NAMALWA (cell line): ENCODE measurements around the gene CDH24.

Experiments used
- DNase-seq: peaks from one replicate; pipeline ENCODE4 v3.0.0-alpha.2; 2015; ENCODE audit warnings: low spot score

The CDH24 gene

DNA sequence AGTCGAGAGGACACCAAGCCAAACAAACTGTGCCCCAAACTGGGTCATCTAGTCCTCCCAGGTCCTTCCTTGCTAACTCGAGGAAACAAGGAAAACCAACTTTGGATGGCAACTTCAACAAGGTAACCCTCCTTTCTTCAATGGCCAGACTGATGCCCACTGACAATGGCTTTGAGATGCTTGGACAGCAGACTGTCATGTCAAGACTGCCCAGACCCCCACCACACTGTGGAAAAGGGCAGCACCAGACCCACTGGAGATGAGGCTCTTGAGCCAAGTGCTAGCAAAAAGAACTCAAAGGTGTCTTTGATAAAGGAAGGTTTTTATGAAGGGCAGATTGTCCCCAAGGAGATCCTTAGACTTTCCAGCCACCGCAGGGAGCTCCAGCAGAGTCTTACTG is 9.0 kb upstream of the CDH24 start:
- DNase-seq: no peak

DNA sequence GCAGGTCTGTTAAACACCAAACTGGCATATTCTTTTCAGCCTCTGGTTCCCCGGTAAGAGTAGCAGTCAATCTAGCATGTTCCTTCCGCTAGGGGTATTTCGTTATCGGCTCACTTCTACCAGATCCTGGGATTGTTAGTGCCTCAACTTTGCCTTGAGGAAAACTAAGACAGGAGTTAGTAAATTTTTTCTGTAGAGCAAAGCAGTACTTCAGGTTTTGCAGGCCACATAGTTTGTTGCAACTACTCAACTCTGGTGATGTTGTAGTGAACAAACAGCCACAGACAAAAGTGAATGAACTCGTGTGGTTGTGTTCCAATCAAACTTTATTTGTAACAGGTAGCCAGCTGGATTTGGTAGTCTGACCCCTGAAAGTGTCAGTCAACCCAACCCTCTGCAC is 6.3 kb upstream of the CDH24 start:
- no peak for DNase-seq

DNA sequence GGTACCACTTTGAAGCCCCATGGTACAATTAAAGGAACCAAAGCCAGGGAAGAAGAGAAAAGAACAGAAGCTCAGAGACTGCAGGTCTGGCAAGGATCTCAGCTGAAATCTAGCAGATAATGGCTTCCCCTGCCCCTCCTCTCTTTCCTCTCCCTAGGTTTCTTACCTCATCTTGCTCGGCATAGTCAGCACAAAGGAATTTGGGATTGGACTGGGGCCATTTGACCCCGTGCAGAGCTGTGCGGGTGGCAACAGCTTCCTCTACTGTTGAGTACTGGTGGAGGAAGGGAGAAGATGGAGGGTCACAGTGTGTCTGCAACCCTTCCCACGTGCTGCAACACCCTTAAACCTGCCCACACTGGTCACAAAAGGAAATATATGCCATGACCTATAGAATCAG is 4.7 kb upstream of the CDH24 start:
- no peak for DNase-seq

DNA sequence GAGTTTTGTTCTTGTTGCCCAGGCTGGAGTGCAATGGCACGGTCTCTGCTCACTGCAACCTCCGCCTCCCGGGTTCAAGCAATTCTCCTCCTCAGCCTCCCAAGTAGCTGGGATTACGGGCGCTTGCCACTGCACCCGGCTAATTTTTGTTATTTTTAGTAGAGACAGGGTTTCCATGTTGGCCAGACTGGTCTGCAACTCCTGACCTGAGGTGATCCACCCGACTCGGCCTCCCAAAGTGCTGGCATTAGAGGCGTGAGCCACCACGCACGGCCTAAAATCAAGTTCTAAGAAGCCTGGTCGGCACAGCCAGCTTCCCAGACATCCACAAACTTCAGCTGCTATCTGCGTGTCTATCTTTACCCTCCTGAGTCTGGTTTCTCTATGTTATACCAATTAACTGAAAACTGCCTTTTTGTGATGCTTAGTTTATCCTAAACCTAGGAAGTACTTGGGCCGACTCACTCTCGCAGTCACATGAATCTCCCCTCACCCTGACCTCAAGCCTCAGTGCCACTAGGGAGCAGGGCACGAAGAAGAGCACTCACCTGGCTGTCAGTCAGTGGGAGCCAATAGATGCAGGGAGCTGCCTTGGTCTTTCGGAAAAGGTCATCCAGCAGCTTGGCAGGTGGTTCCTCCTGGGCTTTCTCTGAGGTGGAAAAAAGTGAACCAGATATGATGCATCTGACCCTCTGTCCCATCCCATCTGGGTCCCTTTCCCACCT is 3.4 kb upstream of the CDH24 start:
- DNase-seq: no peak

DNA sequence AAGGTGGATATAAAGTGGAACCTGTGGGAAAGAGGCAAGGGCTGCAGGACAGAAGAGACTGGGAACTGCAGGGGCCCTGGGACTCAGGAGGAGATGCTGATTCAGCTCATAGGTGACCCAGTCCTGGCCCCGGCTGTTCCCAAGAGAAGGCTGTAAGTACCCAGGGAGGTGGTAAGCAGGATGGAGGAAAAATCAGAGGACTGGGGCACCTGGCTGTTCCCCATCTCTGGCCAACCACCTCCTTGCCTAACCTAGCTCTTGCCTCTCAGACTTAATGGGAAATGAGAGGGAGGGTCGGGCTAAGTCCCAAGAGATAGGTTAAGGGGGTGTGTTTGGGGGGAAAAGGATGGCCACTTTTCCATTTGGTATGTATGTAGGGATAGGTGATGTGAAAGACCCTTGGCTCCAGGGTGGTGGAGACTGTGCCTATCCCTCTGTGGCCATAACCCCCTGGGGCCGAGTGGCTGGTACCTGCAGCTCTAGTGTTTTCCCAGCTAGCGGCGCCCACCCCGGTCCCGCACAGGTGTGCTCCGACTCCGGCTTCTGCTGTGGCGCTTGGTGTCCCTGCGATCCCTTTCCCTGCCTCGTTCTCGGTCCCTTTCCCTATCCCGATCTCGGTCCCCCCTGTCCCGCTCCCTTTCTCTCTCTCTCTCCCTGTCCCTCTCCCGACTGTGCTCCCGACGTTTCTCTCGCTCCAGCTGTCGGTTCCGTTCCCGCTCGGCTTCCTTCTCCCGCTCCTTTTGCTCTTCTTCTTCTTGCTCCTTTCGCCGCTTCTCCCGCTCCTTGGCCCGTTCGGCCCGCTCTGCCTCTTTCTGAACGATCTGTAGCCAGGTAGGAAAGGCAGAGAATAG is 1.6 kb upstream of the CDH24 start:
- no peak for DNase-seq

DNA sequence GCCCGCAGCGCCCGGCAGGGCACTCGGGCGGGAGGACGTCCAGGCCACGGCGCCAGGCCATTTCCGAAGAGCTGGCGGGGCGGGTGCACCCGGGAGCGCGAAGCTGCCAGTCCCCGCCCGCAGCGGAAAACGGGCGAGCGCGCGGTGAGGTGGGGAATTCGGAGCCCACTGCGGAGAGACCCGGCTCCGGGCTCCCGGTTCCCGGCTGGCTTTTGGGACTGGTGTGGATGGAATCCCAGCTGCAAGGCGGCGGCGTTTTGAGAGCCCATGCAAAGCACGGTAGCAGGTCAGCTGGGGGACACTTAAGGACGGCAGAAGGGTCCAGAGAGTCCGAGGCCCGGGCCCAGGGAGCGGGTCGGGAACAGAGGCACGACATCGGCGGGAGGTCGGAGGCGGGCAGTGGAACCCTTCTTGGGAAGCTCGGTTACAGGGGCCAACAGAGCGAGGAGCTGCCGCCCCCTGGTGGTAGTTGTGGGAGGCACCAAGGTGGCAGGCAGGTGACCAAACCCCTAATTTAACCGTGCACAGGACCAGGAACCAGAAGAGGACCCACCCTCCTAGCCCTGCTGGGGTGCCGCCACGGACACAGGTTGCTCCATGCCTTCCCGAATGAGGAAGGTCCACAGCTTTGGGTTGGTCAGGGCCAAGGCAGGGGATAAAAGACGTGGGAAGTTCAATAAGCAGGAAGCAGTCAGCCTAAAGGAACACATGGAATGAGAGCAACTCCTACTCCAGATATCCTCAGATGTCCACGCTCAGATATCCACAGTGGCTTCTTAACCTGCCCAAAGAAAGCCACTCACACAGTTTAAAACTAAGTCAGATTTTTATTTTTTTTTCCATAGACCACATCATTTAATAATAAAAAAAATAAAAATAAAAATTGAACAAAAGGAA is 685 bp upstream of the CDH24 start:
- peak; percentile 90 for DNase-seq

DNA sequence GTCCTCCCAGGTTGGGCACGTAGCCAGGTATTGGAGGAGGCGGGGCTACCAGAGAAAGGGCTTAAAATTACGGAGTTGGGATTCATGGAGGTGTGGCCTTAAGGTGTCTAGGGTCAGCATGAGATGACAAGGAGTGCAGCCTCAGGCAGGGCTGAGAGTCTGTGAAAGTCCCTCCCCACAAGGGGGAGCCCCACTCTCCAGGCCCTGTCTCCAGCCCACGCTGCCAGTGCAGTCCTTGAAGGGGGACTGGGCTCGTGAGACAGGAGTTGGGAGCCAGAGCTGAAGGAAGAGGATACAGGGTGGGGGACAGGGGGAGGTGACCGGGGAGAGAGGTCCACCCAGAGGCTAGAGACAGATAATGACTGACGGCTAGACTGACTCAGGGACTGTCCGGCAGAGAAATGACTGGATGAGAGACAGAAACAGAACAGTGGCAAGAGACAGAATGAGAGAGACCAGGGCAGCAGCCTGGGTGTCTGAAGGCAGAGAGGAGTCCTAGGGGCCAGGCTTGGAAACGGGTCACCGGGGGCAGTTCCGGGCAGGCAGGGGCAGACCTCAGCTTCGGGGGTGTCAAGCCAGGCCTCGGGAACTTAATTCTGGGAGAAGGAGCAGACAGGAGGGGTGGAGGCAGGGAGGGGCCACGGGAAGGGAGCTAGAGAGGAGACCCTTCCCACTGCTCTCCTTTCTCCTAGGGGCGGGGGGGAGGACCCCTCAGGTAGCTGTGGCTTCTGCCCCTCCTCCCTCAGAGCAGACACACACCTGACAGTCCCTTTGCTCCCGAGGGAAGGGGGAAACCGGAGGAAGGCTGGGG is 970 bp downstream of the CDH24 start:
- peak; percentile 86 for DNase-seq

DNA sequence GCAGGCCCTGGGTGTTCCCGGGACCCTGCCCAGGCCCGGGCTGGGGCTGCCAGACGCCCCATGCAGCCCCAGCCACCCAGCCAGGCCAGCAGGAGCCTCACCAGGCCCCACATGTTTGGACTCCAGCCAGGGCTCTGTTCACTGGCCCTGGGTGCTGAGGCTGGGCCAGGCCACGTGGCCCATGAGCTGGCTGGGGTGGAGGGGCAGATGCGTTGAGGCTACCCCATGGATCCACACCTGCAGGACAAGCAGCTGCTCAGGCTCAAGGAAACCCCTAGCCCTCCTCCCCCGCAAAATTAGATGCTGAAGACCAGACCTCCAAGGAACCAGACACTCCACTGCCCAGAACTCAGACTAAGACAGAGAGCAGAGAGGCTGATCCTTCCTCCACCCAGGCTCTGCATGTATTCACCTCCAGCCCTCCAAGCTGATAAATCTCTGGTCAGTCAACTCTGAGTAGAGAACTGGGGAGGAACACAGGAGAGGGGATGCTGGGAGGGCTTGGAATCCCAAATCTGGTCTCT is 1.6 kb downstream of the CDH24 start:
- no peak for DNase-seq

DNA sequence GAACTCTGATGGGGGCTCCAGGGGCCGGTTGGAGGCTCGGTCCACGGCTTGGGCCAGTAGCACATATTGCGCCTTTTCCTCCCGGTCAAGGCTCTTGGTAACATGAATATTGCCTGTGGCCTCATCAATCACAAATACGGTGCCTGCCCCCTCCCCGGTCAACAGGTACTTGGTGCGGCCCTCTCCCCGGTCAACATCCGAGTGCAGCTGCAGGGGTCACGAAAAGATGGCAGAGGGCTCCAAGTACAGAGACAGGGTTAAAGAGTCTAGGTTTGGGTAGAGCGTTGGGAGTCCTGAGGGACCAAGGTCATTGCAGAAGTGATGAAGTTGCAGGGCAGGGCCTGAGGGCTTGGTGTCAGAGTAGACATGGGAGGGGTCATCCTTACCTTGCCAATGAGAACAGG is 2.2 kb downstream of the CDH24 start:
- DNase-seq: no peak

DNA sequence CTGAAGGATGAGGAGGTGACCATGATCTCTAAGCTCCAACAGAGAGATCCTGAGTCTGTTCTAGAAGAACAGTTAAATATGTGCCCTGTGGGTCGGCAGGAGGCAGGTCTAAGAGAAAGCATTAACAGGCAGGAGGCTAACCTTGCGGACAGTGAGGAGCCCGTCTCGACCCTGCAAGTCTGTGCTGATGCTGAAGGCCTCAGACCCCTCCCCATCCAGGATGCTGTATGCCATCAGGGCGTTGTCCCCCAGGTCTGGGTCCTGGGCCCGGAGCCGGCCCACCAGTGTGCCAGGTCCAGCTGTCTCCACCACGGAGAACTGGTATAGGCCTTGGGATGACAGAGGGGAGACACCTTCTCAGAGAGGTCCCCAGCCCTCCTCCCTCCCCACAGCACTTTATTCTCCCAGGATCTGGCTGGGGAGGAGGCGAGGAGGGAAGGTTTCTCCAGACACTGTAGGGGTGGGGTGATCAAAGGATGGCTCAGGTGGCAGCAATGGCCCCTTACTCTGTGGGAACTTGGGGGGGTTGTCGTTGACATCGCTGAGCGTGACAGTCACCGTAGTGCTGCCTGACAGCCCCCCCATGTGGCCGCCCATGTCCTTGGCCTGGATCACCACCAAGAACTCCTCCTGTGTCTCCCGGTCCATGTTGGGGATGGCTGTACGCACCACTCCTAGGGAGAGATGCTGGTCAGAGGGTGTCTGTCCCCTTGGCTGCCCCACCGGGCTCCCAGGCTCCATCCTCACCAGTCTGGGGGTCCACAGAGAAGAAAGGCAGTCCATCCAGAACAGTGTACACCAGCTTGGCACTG is 3.1 kb downstream of the CDH24 start:
- DNase-seq: peak; percentile 38

DNA sequence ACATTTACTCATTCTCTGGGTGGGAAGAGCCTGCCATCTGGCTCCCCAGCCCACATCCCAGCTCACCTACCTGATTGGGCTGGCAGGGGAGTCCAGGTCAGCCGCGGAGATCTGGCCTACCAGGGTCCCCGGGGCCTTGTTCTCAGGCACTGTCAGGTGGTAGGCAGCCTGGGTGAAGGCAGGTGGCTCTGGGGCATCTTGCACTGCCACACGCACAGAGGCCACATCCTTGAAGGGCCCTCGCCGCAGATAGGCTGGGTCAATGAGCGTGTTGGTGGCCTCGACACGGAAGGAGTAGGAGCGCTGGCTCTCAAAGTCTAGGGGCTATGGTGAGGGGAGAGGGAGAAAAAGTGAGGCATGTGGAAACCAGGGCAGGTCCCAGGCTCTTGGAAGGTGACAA is 3.9 kb downstream of the CDH24 start:
- no peak for DNase-seq

DNA sequence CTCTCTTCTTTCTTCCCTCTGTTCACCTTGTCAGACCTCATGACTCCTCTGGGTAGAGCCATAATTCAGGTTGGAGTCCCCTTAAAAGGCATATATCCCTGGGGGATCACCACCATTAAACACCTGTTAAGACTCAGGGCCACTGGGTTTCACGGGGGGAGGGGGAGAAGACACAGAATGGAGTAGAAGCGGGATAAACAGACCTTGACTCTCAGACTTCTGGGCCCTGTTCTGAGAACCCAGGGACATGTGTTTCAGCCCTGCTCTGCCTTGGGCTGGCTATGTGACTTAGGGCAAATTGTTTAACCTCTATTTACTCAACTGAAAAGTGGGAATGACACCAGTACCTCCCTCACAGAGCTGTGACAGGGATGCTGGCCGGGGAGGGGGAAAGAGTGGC is 4.6 kb downstream of the CDH24 start:
- DNase-seq: no peak

DNA sequence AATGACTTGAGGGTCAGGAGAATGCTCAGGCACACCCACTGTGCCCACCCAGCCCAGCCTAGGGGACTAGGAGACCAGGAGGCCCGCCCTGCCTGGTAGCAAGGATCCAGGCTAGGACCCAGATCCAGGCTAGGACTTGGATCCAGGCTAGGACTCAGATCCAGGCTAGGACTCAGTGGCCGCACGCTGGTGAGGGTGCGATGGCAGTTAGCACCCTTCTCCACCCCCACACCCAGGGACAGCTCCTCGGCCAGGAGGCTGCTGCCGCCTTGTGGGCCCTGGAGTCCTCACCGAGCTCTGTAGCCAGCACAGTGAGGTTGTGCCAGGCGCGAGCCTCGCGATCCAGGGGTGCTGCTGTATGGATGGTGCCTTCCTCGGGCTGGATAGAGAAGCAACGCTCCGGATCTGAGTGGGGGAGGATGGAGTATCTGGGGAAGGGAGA is 5.1 kb downstream of the CDH24 start:
- no peak for DNase-seq

DNA sequence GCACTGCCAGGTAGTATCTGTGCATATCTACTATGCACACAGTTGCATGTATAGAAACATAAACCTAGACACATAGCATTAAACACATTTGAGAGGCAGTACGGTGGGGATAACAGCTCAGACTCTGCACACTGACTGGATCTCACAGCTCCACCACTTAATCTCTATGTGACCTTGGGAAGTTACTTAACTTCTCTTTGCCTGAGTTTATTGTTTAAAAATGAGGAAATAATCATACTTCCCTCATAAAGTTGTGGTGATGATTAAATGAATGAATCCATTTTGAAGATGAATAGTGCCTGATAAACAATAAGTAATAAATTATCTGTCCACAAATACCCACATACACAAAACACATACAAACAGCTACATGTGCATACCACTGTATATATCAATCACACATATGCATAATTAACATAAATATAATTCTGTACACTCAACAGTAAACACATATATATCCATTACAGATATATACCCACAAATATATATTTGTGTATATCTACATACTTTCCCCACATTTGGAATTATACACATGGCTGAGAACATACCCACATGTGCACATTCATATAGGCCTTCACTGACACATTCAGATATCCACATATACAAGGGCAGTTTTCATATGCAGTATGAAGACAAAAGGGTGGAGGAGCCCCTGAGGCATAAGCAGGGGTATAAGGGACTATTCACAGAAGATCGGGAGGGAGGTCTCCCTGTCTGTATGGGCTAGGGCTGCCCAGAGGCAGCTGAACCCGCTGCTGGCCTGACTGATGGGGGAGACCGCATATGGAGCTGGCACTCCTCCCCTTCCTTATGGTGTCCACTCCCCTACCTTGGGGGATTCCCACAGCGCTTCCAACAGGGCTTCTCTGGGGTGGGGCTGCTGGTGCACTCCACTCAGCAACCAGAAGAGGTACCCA is 5.9 kb downstream of the CDH24 start:
- no peak for DNase-seq

DNA sequence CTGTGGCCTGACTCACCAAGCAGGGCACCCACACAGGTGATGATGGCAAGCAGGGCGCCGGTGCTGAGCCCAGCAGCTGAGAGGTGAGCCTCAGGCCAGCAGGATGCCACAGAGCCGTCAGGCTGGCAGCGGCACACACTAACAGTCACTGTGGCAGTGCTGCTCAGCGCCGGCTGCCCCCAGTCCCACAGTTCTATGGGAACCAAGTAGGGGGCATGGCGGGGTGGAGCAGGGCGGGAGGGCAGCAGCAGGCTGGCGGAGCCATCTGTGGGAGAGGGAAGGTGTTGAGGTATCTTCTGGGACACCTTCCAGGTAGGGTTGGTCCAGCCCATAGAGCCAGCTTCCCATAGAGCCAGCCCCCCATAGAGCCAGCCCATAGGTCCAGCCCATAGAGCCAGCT is 8.3 kb downstream of the CDH24 start:
- DNase-seq: no peak

DNA sequence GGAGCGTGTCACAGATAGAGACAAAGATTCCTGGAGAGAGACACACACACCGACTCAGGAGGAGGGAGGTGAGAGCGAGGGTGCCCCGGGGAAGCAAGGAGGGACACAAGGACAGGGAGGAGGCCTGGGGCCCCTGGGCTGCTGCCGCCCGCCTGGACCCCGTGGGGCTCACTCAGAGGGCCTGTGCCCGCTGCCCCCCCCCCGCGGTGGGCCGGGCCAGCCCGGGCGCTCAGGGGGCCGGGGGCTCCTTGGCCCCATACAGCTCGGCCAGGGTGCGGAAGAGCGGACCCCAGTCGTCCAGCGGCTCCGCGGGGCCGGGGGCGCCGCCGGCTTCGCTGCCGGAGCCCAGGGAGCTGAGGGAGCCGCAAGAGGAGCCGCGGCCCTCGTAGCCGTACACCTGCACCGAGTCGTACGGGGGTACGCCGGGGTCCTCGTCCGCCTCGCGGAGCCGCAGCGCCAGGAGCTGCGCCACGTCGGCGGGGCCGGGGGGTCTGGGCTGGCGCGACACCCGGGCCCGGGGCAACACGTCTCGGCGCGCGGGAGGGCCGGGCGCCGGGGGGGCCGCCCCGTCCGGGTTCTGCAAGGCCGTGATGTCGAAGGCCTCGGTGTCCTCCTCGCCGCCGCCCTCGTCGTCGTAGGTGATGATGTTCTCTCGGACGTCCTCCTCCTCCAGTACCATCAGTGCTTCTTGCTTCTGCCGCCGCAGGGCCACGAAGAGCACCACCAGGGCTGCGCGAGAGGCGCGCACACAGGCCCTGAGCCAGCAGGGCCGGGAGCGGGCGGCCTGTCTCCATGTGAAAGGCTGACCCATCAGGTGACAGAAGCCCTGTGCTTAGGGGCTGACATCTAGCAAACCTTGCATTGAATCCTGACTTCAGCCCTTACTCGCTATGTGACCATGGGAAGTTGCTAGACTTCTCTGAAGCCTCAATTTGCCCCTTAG is 9.3 kb downstream of the CDH24 start:
- no peak for DNase-seq

DNA sequence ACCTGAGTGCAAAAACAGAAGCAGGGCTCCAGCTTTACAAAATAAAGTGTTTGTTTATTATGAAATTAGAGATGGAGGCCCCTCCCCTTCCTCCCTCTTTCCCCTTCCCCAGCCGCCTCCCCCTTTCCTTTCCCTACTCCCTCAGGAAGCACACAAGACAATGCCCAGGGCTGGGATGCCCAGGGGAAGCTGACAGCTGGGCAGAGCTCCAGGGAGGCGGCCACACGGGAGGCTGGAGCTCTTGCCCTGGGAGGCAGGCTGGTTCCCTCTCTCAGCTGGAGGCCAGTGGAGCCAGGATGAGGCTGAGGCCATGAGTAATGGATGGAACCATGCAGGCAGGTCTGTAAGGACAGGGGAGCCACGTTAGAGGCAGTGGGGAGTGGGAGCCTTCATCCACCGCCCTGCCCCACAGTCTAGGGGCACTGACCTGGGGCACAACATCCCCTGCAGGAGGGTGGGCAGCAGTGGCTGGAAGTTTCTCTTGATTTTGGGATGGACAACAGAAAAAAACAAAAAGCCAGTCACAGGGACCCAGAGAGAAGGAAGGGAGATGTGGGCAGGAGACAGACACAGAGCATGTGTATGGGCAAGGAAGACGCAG is 10.2 kb downstream of the CDH24 start:
- DNase-seq: no peak
